GM18499 (cell line): ENCODE measurements around the gene XPO5.

Source experiments
- ATAC-seq: cut with Tn5 transposase; IDR thresholded peaks from one replicate; pipeline ENCODE4 v1.9.1; 2021; ENCODE audit warnings: moderate number of reproducible peaks; ENCODE audit not compliant: insufficient read depth, unreplicated experiment

Gene XPO5

DNA sequence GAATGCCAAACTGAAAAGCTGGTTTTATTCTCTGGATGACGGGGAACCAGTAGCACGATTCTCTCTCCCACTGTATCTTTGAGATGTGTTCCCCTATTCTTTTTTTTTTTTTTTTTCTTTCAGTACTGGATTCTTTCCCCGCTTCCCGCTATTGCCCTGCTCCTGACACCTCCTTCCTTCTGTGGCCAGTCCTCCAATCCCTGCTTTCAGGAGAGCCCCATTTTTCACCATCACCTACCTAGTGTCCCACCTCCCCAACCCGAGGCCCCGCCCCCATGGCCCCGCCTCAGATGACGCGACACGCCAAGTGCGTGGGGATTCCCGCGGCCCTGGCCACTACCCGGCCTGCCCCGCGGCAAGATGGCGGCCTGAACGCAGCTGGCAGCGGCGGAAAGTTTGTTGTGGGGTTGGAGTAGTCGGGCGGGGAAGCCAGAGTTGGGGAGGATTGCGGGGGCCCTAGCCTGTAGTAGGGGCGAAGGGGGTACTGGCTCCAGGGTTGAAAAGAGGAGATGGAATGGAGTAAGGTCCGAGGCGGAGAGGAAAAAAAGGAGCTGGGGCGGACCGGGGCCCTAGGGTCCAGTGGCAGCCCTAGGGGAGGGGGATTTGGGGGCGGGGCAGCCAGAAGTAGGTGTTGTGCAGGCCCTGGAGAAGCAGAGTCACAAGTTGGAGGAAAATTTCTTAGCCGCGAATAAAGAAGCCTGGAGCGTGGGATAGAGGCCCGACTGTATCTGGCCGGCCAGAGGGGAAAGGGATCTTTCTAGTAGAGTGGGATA, 98.4 kb downstream of the XPO5 start, which contains the start of gene TJAP1:
TJAP1 (plus strand) TSS at position 336 of the 773 bp plus-strand sequence. CDS start 21,432 bp downstream, outside the sequence.
- ATAC-seq = peak; percentile 52

DNA sequence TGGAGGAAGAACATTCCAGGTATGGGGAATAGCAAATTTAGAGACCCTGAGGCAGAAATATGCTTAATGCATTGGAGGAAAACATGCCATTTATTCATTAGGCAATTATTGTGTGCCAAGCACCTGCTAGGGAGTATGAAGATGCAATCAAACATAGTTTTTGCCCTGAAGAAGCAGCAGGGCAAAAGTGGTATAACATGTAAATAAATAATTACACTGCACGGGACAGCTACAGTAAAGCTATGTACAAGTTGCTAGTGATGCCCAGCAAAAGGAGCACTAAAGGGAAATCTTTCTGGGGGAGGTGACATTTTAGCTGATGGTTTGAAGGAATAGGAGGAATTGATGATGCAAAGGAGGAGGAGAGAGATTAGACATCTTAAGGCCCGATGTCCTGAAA, 99.1 kb downstream of the XPO5 start:
- ATAC-seq = no peak

DNA sequence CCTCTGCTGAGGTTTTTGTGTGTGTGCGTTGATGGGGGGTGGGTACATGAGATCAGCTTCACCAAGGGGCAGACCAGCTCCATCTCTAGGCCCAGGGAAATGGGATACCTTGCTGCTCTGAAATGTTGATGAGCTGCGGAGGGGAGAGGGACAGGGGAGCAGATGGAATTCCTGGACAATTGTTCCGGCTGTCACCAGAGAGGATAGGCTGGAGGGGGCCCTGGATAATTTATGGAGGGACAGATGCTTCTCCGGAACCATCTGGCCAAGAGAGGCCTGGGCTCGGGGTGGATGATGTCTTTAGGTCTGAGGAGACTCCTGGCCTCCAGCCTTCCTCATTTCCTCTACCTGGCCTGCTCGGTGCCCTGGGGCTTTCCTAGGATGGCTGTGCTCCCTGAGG, 100.3 kb downstream of the XPO5 start:
- no peak for ATAC-seq

DNA sequence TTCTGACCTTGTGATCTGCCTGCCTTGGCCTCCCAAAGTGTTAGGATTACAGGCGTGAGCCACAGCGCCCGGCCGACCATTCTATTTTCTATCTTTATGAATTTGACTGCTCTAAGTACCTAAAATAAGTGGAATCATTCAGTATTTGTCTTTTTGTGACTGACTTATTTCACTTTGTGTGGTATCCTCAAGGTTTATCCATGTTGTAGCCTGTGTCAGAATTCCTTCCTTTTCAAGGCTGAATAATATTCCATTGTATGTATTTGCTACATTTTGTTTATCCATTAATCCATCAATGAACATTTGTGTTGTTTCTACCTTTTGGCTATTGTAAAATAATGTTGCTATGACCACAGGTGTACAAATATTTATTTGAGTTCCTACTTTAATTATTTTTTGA, 103.3 kb downstream of the XPO5 start:
- ATAC-seq = no peak
